Limb (tissue), 2 donors: Measurements from ENCODE around the gene DOCK2.
"Not testable (repeated sequence)": the region's sequence is repeated elsewhere in the genome, so short reads cannot be mapped to it uniquely, and the experiment has no call there.

ENCODE experiments used
- DNase-seq, 2 donors: peaks; one replicate each; pipeline ENCODE4 v3.0.0-alpha.2; 2016; ENCODE audit errors: extremely low spot score in 2 of 2

DOCK2 gene

GRCh38 chr5:170082701-170083100 is 445.6 kb downstream of the DOCK2 start:
- peak in 1 of 2 donors; percentile 4 for DNase-seq

GRCh38 chr5:170087168-170087817 is 450.2 kb downstream of the DOCK2 start:
- DNase-seq, result no peak

- no peak for DNase-seq
These were observed 455.5 kb downstream of the DOCK2 start for GRCh38 chr5:170092455-170093101.

GRCh38 chr5:170094329-170094728 is 457.3 kb downstream of the DOCK2 start:
- not testable (repeated sequence) for DNase-seq

GRCh38 chr5:170095646-170096045 is 458.6 kb downstream of the DOCK2 start:
- no peak for DNase-seq

- no peak for DNase-seq
These were observed 460.9 kb downstream of the DOCK2 start for GRCh38 chr5:170097934-170098333.

- peak; percentile 84 to 91 for DNase-seq
These were observed 463.2 kb downstream of the DOCK2 start for GRCh38 chr5:170100066-170100943.

GRCh38 chr5:170103447-170103846 is 466.4 kb downstream of the DOCK2 start:
- no peak for DNase-seq

- peak in 1 of 2 donors; percentile 10 for DNase-seq
These were observed 467.2 kb downstream of the DOCK2 start for GRCh38 chr5:170104299-170104698.

GRCh38 chr5:170104710-170105109 is 467.6 kb downstream of the DOCK2 start:
- DNase-seq, result peak in 1 of 2 donors; percentile 21

GRCh38 chr5:170105642-170106611 is 468.9 kb downstream of the DOCK2 start, which contains the start of gene FOXI1:
FOXI1 (plus strand) TSS chr5:170105897; CDS start chr5:170105958, 61 bp downstream.
- peak in 1 of 2 donors; percentile 34 for DNase-seq

- DNase-seq, result no peak
These were observed 470.6 kb downstream of the DOCK2 start for GRCh38 chr5:170107674-170108073.

GRCh38 chr5:170108266-170108785 is 471.3 kb downstream of the DOCK2 start:
- peak in 1 of 2 donors; percentile 16 for DNase-seq

GRCh38 chr5:170109059-170110031 is 472.3 kb downstream of the DOCK2 start:
- peak in 1 of 2 donors; percentile 29 for DNase-seq

GRCh38 chr5:170110403-170111087 is 473.5 kb downstream of the DOCK2 start:
- peak in 1 of 2 donors; percentile 4 for DNase-seq

GRCh38 chr5:170111088-170111785 is 474.2 kb downstream of the DOCK2 start:
- peak in 1 of 2 donors; percentile 19 for DNase-seq

- peak in 1 of 2 donors; percentile 11 for DNase-seq
These were observed 475.9 kb downstream of the DOCK2 start for GRCh38 chr5:170112876-170113521.

GRCh38 chr5:170113522-170113900 is 476.4 kb downstream of the DOCK2 start:
- no peak for DNase-seq
